Stimulated activated CD4-positive, alpha-beta T cell treated with anti-CD3 and anti-CD28 coated beads, TNF-alpha, amount 100 ng/mL, for 24 hours (primary cell): Measurements from ENCODE around the gene ABCB8.

ENCODE experiments used
- DNase-seq, 3 experiments: peaks; one replicate each; pipeline ENCODE4 v3.0.0-alpha.2; 2020; ENCODE audit warnings: low read depth in 3 of 3

Gene ABCB8

DNA sequence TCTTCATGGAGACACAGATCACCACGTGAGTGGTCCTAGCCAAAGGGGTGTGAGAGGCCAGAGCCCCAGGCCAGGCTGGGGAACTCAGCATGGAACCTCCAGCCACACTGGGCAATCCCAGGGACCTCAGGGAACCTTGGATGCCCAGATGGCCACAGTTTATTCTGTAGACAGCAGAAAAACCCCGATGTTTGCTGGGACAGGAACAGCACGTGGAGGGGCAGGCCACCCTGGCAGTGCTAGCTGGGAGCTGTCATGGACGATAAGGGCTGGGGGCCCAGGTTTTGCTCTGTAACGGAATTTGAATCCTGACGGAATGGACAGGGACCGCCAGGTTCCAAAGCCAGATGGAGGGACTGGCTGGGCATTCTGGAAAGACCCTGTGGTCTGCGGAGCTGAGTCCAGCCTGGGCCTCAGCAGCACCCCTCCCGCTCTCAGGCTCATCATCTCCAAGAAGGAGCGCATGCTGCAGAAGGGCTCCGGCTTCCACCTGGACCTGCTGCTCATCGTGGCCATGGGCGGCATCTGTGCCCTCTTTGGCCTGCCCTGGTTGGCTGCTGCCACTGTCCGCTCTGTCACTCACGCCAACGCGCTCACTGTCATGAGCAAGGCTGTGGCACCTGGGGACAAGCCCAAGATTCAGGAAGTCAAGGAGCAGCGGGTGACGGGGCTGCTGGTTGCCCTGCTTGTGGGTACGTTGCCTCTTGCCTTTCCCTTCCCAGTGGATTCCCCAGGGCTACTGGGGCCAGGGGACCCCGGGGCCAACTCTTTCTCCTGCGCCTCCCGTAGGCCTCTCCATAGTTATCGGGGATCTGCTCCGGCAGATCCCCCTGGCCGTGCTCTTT lies 46.8 kb downstream of the ABCB8 start:
- no peak for DNase-seq

DNA sequence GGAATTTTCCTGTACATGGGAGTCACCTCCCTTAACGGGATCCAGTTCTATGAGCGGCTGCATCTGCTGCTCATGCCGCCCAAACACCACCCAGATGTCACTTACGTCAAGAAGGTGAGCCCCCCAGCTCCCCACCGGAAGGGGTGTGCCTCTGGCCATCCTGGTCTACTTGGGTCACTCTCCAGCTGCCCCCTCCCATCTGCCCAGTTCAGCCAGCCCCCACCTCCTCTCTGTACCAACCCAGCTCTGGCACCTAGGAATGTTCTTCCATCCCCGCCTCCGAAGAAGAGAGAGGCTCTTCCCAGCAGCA lies 47.4 kb downstream of the ABCB8 start:
- DNase-seq, result no peak

DNA sequence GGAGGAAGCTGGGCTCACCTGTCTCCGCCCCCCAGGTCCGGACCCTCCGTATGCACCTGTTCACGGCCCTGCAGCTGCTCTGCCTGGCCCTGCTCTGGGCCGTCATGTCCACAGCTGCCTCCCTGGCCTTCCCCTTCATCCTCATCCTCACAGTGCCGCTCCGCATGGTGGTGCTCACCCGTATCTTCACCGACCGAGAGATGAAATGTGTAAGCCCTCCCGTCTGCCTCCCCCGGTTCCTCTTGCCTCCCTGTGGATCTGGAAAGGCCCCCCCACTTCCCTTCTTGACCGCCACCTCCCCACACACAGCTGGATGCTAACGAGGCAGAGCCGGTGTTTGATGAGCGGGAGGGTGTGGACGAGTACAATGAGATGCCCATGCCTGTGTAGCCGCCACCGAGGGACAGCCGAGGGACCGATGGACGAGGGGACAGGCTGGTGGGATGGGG lies 47.8 kb downstream of the ABCB8 start:
- no peak for DNase-seq

DNA sequence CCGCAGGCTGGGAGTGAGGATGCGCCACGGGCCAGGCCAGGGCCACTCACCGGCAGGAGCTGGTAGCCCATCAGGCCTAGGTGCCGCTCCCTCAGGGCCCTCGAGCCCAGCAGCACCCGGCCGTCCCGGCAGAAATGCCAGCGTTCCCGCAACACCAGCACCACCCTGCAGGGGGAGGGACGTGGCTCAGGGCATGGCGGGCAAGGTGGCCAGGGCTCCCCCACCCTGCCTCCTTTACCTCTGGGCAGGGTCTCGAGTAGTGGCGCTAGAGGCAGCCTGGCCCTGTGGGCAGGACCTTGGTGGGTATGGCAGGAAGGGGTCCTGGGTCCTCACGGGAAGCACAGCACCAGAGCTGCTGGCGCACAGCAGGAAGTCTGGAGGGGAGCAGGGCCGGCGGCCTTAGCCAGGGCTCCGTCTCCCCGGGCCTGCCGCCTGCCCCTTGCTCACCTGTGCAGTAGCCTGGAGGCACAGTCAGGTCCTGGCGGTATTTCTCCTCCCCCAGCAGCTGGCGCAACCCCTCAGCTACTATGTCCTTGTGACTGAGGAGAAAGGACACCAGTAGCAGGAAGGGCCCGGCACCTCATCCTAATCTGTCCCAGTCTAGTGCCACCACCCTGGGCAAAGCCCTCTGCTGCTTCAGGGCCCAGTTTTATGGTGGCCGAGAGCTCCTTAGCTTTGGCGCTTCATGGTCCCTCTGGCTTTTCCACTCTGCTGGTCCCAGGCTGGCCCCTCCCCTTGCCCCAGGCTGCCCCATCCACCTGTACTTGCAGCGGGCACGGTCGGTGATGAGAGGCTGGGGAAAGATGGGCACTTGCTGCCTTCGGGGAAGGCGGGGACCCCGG lies 48.8 kb downstream of the ABCB8 start:
- DNase-seq, result no peak

DNA sequence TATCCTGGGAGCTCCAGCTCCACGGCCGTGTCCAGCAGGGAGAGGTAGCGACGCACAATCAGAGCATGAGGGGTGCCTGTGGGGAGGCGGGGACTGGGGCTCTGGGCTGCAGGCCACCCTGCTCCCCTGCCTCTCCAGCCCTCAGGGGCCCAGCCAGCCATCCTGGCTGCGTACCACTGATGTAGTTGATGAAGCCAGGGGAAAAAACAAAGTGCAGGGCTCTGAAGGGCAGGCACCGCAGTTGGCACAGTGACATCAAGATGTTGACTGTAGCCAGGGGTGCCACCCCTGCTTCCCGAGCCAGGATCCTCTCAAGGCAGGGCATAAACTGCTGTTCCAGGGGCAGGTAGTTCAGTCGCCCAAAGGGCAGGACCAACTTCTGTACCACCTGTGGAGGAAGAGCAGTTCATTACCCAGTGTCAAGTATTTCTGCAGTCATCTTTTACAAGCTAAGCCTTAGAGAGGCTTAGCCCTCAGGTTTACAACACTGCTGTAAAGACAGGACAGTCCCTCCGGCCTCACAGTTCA lies 49.5 kb downstream of the ABCB8 start:
- DNase-seq, result no peak

DNA sequence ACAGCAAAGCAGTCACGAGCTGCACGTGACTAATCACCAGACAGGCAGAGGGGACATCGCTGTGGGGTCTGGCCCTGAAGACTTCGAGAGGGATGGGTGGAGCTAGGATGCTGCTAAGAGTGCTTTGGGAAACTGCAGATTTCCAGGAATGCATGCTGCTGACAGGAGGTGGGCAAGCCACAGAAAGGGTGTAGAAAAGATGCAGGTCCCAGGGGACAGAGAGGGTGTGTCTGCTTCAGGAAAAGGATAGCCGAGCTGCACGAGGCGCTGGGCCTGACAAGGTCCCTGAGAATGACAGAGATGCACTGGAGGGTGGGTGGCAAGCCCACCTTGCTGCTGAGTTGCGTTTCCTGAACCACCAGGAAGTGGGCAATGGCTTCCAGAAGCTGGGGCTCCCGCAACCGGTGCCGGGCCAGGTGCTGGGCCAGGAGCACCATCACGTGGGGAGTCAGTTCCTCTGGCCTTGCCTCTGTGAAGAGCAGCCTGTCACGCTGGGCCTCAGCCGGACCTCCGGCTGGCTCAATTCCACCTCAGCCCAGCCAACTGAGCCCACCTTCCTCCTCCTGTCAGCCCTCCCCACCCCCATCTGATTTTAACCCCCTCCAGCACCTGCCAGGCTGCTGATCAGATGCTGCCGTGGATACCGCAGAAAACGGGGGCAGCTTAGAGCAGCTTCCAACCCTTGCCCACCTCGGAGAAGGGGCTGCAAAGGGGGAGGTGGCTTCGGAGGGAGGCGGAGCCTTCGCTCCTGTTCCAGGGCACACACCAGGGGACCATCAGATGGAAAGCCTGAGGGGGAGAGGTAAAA lies 50.2 kb downstream of the ABCB8 start:
- DNase-seq, result no peak

DNA sequence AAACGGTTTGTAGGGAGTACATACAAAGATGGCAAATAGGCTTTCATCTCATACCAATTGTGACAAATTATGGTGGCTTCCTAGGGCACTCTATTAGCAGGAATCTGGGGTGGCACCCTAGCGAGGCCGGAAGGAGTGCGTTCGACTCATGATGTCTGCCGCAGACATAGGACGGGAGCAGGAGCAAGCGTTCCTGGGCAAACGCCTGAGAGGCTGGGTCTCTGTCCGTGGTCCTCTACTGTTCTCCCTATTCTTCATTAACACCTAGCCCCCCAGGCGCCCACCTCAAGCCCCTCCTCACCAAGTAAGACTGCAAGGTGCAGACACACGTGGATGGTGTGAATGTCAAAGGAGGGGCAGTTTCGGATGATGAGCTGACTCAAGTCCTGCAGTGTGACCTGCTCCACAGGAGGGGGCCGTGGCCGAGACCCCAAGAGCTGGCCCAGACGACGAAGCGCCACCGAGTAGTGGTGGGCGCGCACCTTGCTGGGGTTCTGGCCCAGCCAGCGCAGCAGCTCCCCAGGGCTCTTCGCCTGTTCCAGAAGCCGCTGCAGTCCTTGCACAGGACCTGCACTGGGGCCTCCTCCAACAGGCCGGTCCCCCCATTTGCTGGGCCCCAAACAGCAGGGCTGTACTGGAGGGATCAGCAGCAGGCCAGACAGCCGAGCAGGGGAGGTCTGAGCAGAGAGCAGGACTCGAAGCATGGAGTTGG lies 51.1 kb downstream of the ABCB8 start:
- no peak for DNase-seq

DNA sequence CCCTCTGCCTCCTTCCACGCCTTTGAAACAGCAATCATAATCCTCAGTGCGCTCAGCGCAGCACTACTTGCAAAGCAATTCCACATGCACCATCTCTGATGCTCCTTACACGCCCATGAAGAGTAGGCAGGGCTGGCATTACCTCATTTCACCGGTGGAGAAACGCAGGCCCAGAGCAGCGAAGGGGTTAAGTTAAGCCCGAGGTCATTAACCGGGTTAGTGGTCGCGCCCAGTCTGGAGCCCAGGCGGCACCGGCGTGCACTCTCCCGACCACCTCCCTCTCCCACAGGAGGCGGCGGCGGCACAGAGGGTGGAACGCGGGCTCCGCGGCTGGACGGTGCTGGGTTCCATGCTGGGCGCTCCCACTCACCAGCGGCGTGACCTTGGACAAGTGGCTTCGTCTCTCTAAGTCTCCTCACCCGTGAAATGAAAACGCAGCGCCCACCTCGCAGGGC lies 51.8 kb downstream of the ABCB8 start:
- no peak for DNase-seq

DNA sequence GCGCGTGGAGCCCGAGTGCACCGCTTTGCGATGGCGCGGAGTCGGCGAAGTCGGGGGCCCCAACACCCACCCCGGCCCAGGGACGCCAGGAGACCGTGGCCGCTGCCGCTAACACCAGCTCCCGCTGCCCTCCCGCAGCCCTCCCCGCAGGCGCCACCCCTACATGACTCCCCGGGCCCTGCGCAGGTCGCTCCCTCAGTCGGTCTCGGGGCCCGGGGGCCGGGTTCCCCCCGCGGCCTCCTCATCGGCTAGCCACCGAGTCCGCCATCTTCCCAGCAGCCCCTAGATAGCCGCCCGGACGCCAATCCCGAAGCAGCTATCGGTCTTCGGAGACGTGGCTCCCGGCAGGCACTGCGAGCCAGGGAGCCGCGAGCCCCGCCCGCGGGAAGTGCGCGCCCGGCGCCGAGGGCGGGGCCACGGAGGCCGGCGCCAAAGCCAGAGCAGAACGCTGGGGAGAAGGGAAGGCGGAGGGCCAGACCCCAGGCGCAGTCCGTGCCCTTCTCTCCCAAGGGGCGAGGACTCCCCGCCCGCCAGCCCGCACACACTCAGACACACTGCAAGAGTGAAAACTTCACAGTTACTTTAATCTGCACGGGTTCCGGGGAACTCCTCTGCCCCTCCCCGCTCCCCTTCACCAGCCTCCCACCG lies 52.4 kb downstream of the ABCB8 start, which contains the start of gene FASTK:
Gene FASTK (minus strand): TSS at position 288 of the 648 bp plus-strand sequence. CDS start 43 bp downstream, at position 245.
- peak; percentile 74 to 87 (median 74) for DNase-seq

DNA sequence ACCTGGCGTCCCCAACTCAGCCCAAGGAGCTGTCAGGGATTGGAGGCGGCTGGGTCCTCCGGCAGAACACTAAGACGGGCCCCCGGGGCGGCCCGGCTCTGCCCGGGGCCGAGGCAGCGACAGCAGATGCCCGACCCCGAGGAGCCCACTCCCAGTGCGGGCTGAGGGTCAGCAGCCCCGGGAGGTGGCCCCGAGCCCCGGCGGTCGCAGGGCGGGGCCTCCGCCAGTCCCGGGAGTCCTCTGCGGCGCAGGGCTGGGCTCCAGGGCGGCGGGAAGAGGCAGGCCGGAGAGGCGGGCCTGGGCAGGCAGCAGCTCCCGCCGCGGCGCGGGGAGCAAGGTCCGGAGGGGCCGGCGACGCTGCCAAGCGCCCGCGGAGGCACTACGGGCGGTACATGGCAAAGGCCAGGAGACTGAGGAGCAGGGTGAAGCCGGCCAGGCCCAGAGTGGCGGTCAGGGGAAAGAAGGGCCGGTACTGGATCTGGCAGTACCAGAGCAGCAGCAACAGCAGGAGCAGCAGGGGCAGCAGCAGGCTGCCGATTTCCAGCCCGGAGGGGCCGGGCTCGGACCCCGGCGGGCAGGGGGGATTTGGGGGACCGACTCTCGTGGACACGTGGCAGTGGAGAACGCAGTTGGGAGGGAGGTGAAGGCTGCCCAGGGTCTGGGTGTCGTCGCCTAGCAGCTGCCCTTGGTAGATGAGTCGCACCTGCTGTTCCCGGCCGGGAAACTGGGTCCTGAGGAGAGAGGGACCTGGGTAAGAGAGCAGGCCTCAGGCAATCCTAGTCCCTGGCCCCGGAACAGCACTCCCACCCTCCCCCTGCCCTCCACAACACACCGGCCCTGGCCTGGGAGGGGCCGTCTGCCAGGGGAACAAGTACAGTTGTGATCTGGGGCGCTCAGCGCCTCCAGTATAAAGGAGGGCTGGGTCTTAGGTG lies 53.2 kb downstream of the ABCB8 start:
- no peak for DNase-seq

DNA sequence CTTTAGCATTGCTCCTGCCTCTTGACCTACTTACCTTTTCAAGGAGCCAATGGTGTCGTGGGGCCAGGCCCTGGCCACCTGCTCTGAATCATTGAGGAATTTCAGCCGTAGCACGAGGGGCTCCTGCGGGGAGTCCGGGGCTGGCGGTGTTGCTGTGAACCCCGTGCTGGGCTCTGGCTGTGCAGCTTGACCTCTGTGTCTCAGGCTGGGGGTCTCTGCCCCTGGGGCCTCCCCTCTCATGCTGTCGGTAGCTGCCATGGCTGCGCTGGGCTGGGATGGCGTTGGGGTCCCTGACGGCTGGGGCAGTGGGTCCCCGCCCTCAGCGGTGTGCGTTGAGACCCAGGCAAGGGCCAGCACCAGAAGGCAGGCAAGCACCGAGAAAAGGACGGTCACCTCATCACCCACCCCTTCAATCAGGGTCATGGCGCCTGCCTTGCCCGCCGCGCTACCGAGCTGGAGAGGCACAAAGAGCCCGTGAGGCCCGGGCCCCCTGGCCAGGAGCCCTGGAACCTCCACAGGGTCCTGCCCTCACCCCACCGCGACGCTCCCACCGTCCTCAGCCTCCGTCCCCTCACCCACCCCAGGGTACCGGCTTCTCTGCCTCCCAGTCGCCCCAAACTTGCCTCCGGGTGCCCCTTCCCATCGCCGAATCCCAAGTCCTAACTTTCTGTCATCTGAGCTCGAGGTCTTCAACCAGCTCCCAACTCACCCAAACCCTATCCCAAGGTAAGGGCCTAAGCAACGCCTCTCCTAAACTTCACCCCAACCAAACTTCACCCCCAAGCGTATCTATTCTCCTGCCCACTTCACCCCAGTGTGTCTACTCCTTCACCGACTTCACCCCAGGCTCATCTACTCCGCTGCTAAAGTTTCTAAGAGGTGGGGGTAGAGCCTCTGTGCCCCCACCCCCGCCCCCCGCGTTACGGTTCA lies 54.2 kb downstream of the ABCB8 start:
- DNase-seq, result no peak

DNA sequence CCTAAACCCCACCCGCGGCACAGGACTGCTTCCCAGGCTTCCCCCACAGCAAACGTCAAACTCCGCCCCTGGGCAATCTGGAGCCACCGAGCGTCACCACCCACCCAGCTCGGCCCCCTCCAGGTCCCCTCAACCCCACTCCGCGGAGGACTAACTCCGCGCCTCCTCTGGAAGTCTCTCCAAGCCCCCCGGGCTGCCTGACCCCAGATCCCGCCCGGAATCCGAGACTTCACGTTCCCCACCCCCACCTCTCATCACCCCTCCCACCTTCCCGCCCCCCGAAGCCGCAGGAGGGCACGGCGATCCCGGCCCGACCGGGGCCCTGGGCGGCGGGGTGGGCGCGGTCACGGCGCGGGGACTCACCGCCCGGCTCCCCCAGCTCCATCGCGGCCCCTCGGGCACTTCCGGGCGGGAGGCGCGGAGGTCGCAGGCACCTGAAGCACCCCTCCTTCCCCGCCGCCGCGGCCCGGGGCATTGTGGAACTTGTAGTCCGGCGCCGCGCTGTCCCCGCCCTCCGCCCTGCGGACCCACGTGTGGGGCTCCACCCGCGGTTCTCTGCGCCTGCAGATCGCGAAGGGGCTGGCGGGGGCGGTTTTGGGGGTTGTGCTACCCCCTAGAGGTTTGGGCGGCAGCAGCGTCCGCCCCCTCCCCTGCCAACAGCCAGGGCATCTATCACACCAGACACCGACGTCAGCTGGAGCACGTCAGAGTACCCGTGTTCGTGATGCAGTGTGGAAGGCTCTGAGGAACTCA lies 55.0 kb downstream of the ABCB8 start, which contains the start of gene TMUB1:
Gene TMUB1 (minus strand): TSS at position 423 of the 753 bp plus-strand sequence. CDS start 930 bp downstream, outside the sequence.
- DNase-seq, result peak; percentile 65 to 81 (median 67)

DNA sequence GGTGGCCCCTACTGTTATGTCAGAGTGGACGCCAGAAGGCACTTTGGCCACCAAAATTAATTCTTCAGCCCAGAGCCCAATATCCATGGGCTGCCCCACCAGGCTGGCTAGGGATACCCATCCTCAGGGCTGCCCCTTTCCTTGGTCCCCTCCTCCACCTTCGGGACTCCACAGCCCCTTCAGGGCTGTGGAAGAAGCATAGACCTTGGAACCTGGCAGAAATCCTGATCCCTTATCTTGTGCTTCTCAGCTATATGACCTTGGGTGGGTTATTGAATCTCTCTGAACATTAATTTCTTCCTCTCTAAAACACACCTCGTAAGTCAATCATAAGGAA lies 55.5 kb downstream of the ABCB8 start:
- DNase-seq, result no peak

DNA sequence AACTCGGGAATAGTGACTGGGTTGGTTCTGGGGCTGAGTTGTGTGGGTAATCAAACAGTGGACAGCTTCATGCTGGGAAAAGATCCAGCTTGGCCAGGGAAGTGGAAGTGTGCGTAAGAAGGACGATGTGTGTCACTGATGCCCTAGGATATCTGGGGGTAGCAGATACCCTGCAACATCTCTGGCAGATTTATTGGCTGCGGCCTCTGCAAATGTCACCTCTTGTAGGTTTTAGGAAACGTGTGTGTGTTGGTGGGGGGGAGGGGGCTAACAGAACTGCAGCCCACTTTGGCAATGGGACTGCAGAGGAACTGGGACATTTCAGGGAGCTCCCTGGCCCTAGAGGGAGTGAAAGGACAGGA lies 57.1 kb downstream of the ABCB8 start:
- no peak for DNase-seq

DNA sequence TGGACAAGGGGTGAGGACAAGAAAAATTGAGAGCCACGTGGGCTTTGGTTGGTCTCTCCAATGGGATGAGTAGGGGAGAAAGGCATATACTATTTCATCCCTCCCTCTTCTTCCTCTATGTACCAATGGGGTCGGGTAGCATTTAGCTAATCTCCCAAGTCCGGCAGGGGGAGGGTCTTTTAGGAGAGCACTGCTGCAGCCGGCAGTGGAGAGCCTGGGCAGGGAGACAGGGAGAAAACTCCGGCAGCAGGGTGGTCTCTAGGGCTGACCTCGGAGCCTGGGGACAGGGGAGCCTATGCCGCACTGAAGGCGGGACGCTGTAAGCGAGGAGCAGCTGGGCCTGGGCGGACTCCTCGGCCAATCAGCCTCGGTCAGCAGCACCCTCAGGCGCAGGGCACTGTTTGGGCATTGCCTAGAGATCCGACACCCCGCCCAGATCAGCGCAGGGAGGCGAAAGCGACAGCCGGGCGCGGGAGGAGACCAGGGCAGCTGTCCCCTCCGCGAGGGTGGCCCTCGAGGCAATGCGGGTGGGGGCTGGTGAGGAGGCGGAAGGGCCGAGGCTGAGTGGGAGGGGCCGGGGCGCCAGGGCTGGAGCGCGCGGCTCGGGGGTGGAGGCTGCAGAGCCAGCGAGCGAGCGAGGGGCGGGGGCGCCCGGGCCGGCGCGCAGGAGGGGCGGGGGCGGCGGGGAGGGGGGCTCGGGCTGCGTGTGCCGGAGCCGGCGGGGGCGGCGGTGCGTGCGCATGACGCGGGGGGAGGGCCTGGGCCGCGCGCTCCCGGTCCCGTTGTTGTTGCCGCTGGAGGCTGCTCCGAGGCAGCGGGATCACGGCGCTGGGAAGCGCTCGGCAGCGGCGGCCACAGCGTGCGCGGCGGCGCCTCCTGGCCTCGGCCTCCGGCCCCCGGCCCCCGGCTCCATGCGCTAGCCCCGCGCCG lies 57.7 kb downstream of the ABCB8 start, which contains the start of gene AGAP3:
Gene AGAP3 (plus strand): TSS at position 785 of the 930 bp plus-strand sequence. CDS start 267 bp downstream, outside the sequence.
- peak in 2 of 3 experiments; percentile 32 to 60 for DNase-seq

DNA sequence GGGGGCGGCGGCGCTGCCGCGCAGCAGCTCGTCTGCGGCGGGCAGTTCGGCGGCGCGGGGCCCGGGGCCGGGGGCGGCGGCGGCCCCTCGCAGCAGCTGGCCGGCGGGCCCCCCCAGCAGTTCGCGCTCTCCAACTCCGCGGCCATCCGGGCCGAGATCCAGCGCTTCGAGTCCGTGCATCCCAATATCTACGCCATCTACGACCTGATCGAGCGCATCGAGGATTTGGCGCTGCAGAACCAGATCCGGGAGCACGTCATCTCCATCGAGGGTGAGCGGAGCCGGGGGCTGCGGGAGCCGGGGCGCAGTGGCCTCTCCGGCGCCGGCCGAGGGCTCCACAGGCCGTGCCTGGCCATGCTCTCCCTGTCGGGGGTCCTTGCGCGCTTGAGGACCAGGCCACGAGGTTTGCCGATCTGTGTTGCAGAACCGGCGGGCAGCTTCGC lies 58.6 kb downstream of the ABCB8 start:
- peak in 2 of 3 experiments; percentile 14 to 36 for DNase-seq
